PC-9 (cell line): ENCODE measurements around the gene MRPL1.

Source experiments
- EZH2 ChIP-seq: fragments of 200-600 bp; sonication (generic); IDR thresholded peaks from 2 replicates; pipeline ENCODE4 v1.8.0; 2017; ENCODE audit warnings: antibody characterized with exemption, low read depth
- TF ChIP-seq, protein P1 (sequence below): fragments of 200-600 bp; sonication (generic); conservative IDR thresholded peaks from 2 replicates; pipeline ENCODE4 v1.6.1; 2017; ENCODE audit warnings: mixed run types, antibody characterized with exemption, mild to moderate bottlenecking, moderate library complexity

- TF ChIP-seq, protein P1, sequence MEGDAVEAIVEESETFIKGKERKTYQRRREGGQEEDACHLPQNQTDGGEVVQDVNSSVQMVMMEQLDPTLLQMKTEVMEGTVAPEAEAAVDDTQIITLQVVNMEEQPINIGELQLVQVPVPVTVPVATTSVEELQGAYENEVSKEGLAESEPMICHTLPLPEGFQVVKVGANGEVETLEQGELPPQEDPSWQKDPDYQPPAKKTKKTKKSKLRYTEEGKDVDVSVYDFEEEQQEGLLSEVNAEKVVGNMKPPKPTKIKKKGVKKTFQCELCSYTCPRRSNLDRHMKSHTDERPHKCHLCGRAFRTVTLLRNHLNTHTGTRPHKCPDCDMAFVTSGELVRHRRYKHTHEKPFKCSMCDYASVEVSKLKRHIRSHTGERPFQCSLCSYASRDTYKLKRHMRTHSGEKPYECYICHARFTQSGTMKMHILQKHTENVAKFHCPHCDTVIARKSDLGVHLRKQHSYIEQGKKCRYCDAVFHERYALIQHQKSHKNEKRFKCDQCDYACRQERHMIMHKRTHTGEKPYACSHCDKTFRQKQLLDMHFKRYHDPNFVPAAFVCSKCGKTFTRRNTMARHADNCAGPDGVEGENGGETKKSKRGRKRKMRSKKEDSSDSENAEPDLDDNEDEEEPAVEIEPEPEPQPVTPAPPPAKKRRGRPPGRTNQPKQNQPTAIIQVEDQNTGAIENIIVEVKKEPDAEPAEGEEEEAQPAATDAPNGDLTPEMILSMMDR, result no peak
- TF ChIP-seq EZH2, result no peak
Observed at GRCh38 chr4:77815636-77816035, 47.0 kb upstream of the MRPL1 start.
